Mucosa of stomach (tissue), 1 donor: ENCODE measurements around the gene SMARCAD1.
A peak's percentile ranks its signal among the peaks of the same experiment; 100 is the strongest.

Experiments
- H3K27me3 ChIP-seq: one replicate; pipeline ENCODE4 v1.7.0; 2013; ENCODE audit warnings: mild to moderate bottlenecking, low read length; ENCODE audit not compliant: control insufficient read depth, insufficient read depth
- H3K36me3 ChIP-seq: one replicate; pipeline ENCODE4 v1.7.0; 2013; ENCODE audit warnings: low read length; ENCODE audit not compliant: control insufficient read depth, insufficient read depth
- H3K4me1 ChIP-seq: one replicate; pipeline ENCODE4 v1.7.0; 2013; ENCODE audit warnings: mild to moderate bottlenecking, low read length; ENCODE audit not compliant: control insufficient read depth, insufficient read depth
- H3K4me3 ChIP-seq: one replicate; pipeline ENCODE4 v1.7.0; 2013; ENCODE audit warnings: low read length
- H3K9ac ChIP-seq: one replicate; pipeline ENCODE4 v1.7.0; 2013; ENCODE audit warnings: mild to moderate bottlenecking, low read length, moderate library complexity
- H3K9me3 ChIP-seq: one replicate; pipeline ENCODE4 v1.7.0; 2013; ENCODE audit warnings: mild to moderate bottlenecking, low read length, moderate library complexity; ENCODE audit not compliant: control insufficient read depth
- donor health status: Pancreatic carcinoma.

SMARCAD1 gene

DNA sequence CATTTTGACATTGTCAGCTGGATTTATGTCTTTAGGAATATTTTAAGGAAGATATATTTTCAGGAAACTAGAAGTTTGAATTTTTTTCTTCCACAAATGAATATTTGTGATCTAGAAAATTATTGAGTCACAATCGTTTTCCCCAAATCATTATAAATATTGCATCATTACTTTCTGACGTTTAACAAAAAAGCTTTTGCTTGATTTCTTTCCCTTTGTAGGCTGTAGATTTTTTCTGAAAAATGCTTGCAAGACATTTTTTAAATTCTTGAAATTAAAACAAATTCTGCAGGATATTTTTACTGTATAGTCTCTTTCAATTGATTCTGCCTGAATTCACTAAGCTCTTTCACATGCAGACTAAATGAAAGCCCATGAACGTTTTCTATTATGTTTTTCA is 4.9 kb upstream of the SMARCAD1 start:
- Histone ChIP-seq H3K36me3 (no peaks in the 10 kb centered on the region), H3K4me1 (no peaks in the 10 kb centered on the region), H3K27me3 (no peaks in the 10 kb centered on the region), H3K9me3 (no peaks in the 10 kb centered on the region), H3K4me3 (no peak overlapping the region), H3K9ac (no peak overlapping the region)

DNA sequence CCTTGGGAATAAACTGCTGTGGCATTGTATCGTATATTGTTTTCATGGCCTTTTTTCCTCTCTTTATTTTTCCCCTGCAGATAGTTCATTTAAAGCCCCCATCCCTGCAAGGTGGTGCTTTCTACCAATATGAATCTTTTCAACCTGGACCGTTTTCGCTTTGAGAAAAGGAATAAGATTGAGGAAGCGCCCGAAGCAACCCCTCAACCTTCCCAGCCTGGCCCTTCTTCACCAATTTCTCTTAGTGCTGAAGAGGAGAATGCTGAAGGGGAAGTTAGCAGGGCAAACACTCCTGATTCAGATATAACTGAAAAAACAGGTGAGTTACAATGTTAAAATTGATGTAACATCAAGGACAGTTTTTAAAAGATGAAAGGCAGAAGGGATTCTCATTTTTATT is 601 bp downstream of the SMARCAD1 start:
- H3K9ac ChIP-seq = peak overlapping the region; percentile 80
- peak overlapping the region; percentile 94 for H3K4me3 ChIP-seq
- H3K36me3 ChIP-seq = no peaks in the 10 kb centered on the region
- no peaks in the 10 kb centered on the region for H3K27me3 ChIP-seq
- H3K9me3 ChIP-seq = no peaks in the 10 kb centered on the region
- H3K4me1 ChIP-seq = peaks cover 8% of the 10 kb centered on the region

DNA sequence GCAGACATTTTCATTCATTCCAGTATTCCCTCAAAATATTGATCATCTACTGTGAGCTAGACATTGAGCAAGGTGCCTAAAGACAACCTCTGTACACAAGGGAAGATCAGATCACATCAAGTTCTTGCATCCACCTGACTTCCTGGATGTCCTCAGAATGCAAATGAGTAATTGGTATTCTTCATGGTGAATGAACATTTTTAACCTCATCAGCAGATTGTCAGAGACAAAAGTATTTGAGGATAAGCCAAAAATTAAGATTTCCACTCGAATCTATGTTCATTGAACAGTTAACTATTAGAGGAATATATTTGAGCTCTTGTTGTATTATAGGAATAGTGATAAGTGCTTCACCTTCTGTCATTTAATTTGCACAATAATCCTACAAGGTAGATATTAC is 1.3 kb downstream of the SMARCAD1 start:
- H3K4me3 ChIP-seq = peak overlapping the region; percentile 94
- peak overlapping the region; percentile 80 for H3K9ac ChIP-seq
- H3K4me1 ChIP-seq = peaks cover 8% of the 10 kb centered on the region

GRCh38 chr4:94211861-94212260 is 4.2 kb downstream of the SMARCAD1 start:
- Histone ChIP-seq H3K36me3 (no peaks in the 10 kb centered on the region), H3K9ac (no peak overlapping the region), H3K27me3 (no peaks in the 10 kb centered on the region), H3K4me3 (no peak overlapping the region), H3K4me1 (peaks cover 8% of the 10 kb centered on the region), H3K9me3 (no peaks in the 10 kb centered on the region)

More for the DNA sequence above, 1.3 kb downstream of the SMARCAD1 start:
- H3K36me3 ChIP-seq = no peaks in the 10 kb centered on the region
- no peaks in the 10 kb centered on the region for H3K27me3 ChIP-seq
- no peaks in the 10 kb centered on the region for H3K9me3 ChIP-seq

DNA sequence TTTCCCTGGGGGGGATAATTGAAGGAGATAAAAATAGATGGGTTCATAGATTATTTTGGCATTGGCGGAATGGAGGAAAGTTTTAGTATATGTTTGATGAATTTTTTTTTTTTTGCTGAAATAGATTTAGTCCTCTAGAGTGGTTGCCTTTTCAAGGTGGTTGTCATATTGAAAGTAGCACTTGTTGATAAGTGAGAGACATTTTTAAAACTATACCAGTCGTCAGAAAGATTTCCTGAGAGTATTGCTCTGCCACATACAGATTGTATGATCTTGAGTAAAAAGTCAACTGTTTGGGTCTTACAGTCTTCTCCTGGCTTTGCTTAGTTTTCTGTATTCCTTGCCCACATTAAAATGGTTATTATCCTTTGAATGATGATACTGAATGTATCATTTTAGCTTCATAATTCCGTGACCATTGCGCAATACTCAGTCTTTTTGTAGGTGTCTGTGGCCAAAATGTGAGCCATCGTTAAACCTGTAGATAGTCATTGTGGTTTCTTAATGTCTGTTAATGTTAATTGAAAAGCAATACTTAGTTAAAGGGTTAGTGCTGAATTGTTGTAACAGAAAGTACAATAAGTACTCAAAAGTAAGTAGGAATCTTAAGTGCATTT is 7.1 kb downstream of the SMARCAD1 start:
- H3K4me1 ChIP-seq = no peaks in the 10 kb centered on the region
- H3K4me3 ChIP-seq = no peak overlapping the region
- H3K36me3 ChIP-seq = no peaks in the 10 kb centered on the region
- no peaks in the 10 kb centered on the region for H3K27me3 ChIP-seq
- H3K9me3 ChIP-seq = no peaks in the 10 kb centered on the region
- no peak overlapping the region for H3K9ac ChIP-seq

DNA sequence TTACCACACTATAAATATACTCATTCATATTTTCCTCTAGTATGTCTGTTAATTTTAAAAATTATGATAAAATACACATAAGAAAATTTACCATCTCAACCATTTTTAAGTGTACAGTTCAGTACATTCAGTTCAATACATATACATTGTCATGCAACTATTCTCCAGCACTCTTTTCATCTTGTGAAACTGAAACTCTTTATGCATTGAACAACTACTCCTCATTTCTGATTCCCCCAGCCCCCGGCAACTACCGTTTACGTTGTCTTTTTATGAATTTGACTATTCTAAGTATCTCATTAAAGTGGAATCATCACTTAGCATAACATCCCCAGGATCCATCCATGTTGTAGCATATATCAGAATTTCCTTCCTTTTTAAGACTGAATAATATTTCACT is 8.7 kb downstream of the SMARCAD1 start:
- Histone ChIP-seq H3K9me3 (no peaks in the 10 kb centered on the region), H3K4me1 (no peaks in the 10 kb centered on the region), H3K4me3 (no peak overlapping the region), H3K27me3 (no peaks in the 10 kb centered on the region), H3K9ac (no peak overlapping the region), H3K36me3 (no peaks in the 10 kb centered on the region)

- H3K36me3 ChIP-seq = no peaks in the 10 kb centered on the region
- H3K4me1 ChIP-seq = no peaks in the 10 kb centered on the region
- H3K9ac ChIP-seq = no peak overlapping the region
- H3K27me3 ChIP-seq = no peaks in the 10 kb centered on the region
- no peaks in the 10 kb centered on the region for H3K9me3 ChIP-seq
- no peak overlapping the region for H3K4me3 ChIP-seq
Observed at GRCh38 chr4:94219402-94219801, 11.7 kb downstream of the SMARCAD1 start.

GRCh38 chr4:94221916-94222315 is 14.3 kb downstream of the SMARCAD1 start:
- Histone ChIP-seq H3K27me3 (no peaks in the 10 kb centered on the region), H3K36me3 (no peaks in the 10 kb centered on the region), H3K4me3 (no peak overlapping the region), H3K9ac (no peak overlapping the region), H3K9me3 (no peaks in the 10 kb centered on the region), H3K4me1 (no peaks in the 10 kb centered on the region)

DNA sequence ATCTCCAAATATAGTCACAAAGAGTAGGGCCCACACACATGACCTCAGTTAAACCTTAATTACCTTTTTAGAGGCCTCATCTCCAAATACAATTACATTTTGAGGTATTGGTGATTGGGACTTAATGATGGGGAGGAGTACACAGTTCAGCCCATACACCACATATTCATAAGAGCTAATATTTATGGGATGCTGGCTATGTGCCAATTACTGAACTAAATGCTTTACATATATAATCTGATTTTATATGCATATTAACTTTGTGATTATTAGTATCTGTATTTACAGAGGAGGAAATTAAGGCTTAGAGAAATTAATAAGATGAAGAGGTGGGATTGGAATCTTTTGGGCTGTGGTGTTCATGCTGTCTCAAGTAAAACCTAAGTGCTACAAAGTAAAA is 17.8 kb downstream of the SMARCAD1 start:
- H3K9me3 ChIP-seq = no peaks in the 10 kb centered on the region
- H3K27me3 ChIP-seq = no peaks in the 10 kb centered on the region
- no peak overlapping the region for H3K9ac ChIP-seq
- no peaks in the 10 kb centered on the region for H3K4me1 ChIP-seq
- no peaks in the 10 kb centered on the region for H3K36me3 ChIP-seq
- H3K4me3 ChIP-seq = no peak overlapping the region

DNA sequence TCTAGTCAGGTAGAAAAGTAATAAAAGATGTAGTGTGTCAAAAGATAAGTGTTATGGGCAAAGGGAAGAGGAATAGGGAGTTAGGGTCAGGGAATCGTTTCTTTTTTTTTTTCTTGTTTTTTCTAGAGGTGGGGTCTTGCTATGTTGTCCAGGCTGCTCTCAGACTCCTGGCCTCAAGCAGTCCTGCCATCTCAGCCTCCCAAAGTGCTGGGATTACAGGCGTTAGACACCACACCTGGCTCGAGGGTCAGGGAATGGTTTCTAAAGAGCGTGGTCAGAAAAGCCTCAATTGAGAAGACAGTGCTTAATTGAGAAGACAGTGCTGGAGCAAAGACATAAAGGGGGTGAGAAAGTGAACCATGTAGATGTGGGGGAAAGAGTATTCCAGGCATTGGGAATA is 19.1 kb downstream of the SMARCAD1 start:
- Histone ChIP-seq H3K9me3 (no peaks in the 10 kb centered on the region), H3K4me1 (no peaks in the 10 kb centered on the region), H3K9ac (no peak overlapping the region), H3K27me3 (no peaks in the 10 kb centered on the region), H3K36me3 (no peaks in the 10 kb centered on the region), H3K4me3 (no peak overlapping the region)

GRCh38 chr4:94228493-94229216 is 21.0 kb downstream of the SMARCAD1 start:
- H3K36me3 ChIP-seq = no peaks in the 10 kb centered on the region
- no peak overlapping the region for H3K4me3 ChIP-seq
- no peak overlapping the region for H3K9ac ChIP-seq
- H3K9me3 ChIP-seq = no peaks in the 10 kb centered on the region
- H3K27me3 ChIP-seq = no peaks in the 10 kb centered on the region
- H3K4me1 ChIP-seq = no peaks in the 10 kb centered on the region

- Histone ChIP-seq H3K27me3 (no peaks in the 10 kb centered on the region), H3K9ac (no peak overlapping the region), H3K4me1 (no peaks in the 10 kb centered on the region), H3K4me3 (no peak overlapping the region), H3K9me3 (no peaks in the 10 kb centered on the region), H3K36me3 (no peaks in the 10 kb centered on the region)
Observed at GRCh38 chr4:94232519-94232918, 24.9 kb downstream of the SMARCAD1 start.
